Right forelimb (tissue), 1 donor: ENCODE results near the gene DPY30.
"Not testable (repeated sequence)": the region's sequence is repeated elsewhere in the genome, so short reads cannot be mapped to it uniquely, and the experiment has no call there.

Experiments
- DNase-seq: peaks from one replicate; pipeline ENCODE4 v3.0.0-alpha.2; 2018

Gene DPY30

GRCh38 chr2:32039447-32040219, at the start of gene DPY30:
DPY30 (minus strand) TSS chr2:32039805; CDS start chr2:32039456, 349 bp downstream.
- DNase-seq, result peak; percentile 93

DNA sequence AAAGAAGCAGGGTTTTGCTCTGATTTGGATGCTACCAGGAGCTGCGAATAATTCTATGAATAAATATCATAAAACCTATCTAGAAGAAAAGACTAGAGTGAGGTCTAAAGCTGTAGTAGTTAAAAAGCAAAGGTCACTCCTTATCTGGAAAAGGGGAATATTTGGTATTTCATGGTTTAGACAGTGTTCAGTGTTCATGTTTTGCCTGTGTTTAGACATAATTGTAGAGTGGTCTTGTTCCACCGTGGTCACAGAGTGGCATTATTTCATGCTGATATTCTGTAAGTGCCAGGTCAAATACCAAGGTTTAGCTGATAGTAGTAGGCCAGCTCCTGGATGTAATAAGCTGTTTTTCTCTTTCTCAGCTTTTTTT, 34.5 kb upstream of the DPY30 start:
- DNase-seq, result no peak

- DNase-seq, result no peak
Observed at GRCh38 chr2:32067549-32067948, 27.9 kb upstream of the DPY30 start.

GRCh38 chr2:32064713-32065112, 25.1 kb upstream of the DPY30 start:
- no peak for DNase-seq

DNA sequence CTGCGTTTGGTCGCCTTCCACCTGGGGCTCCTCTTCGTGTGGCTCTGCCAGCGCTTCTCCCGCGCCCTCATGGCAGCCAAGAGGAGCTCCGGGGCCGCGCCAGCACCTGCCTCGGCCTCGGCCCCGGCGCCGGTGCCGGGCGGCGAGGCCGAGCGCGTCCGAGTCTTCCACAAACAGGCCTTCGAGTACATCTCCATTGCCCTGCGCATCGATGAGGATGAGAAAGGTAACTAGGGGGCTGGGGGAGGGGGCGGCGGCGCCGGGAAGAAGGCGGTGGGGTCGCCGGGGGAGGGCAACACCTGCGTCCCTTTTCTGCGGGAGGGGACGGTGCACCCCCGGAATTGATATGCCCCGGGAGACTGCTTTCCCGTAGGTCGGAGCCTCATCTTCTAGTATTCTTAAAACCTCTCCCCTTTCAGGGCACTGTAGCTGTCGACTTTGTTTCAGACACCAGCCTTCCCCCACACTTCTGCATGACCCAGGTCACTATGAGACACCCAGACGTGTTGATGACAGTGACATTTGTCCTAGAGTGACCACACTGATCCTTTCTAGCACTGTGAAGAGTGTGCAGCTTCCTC, 24.5 kb upstream of the DPY30 start:
- no peak for DNase-seq

GRCh38 chr2:32063310-32064020, 23.9 kb upstream of the DPY30 start, which contains the start of gene SPAST:
SPAST (plus strand) TSS chr2:32063556; CDS start chr2:32063832, 276 bp downstream.
- peak; percentile 98 for DNase-seq

- DNase-seq, result peak; percentile 55
Observed at GRCh38 chr2:32061973-32062861, 22.6 kb upstream of the DPY30 start.

DNA sequence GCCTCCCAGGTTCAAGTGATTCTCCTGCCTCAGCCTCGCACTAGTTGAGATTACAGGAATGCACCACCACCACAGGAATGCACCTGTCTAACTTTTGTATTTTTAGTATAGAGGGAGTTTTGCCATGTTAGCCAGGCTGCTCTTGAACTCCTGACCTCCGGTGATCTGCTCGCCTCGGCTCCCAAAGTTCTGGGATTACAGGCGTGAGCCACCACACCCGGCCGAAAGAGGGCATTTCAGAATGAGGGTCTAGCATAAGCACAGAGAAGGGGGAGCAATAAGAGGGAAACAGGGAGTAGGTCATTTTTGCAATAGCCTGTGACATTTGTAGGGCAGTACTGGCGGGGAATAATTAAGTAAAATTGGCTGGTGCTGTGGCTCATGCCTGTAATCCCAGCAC, 21.8 kb upstream of the DPY30 start:
- no peak for DNase-seq

DNA sequence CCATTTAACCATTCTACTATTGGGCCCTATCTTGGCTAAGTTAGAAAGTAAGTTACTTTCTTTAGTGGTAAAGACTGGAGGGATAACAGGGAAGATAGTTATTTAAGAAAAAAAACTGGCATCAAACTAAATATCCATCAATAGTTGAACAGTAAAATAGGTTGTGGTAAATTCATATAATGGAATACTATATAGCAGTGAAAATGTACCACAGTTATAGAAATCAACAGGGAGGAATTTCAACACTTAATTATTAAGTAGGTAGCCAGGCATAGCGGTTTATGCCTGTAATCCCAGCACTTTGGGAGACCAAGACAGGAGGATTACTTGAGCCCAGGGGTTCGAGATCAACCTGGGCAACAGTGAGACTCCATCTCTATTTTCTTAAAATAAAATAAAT, 20.7 kb upstream of the DPY30 start:
- no peak for DNase-seq

DNA sequence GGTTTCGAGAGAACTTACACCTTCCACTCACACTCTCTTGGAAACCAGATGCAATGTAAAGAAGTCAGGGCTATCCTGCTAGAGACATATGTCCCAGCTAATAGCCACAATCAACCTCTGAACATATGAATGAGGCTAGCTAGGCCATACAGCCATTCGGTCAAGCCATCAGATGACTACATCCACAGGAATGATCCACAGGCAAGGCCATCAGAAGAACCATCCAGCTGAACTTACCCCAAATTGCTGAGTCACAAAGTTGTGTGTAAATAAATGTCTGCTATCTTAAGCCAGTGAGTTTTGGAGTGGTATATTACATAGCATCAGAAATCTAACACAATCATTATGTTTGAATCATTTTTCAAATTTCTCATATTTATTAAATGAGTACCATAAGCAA, 18.5 kb upstream of the DPY30 start:
- DNase-seq, result no peak

- not testable (repeated sequence) for DNase-seq
Observed at GRCh38 chr2:32054583-32054982, 15.0 kb upstream of the DPY30 start.

DNA sequence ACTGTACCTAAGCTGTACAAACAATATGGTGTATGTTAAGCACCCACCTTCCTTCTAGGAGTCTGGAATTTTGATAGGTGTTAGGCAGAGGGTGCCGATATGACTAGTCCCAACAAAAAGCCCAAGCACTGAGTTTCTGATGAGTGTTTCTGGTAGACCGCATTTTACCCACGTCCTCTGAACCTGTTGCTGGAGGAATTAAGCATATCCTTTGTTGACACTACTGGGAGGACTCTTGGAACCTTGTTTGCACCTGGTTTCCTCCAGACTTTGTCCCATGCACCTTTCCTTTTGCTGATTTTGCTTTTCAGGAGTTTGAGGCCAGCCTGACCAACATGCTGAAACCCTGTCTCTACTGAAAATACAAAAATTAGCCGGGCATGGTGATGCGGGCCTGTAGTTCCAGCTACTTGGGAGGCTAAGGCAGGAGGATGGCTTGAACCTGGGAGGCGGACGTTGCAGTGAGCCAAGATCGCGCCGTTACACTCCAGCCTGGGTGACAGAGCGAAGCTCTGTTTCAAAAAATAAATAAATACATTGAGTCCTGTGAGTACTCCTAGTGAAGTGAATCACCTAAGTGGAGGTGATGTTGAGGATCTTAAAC, 12.3 kb upstream of the DPY30 start:
- no peak for DNase-seq

DNA sequence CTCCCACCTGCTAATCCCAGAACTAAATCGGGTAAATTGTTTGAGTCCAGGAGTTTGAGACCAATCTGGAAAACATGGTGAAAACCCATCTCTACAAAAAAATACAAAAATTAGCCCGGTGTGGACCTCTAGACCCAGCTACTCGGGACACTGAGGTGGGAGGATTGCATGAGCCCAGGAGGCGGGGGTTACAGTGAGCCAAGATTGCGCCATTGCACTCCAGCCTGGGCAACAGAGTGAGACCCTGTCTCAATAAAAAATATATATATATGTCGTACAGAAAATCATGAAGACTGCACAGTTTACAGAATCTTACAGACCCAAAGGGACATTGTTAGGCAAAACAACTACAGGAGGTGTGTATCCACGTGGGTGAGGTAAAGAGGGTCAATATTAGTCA, 4.0 kb upstream of the DPY30 start:
- DNase-seq, result no peak

DNA sequence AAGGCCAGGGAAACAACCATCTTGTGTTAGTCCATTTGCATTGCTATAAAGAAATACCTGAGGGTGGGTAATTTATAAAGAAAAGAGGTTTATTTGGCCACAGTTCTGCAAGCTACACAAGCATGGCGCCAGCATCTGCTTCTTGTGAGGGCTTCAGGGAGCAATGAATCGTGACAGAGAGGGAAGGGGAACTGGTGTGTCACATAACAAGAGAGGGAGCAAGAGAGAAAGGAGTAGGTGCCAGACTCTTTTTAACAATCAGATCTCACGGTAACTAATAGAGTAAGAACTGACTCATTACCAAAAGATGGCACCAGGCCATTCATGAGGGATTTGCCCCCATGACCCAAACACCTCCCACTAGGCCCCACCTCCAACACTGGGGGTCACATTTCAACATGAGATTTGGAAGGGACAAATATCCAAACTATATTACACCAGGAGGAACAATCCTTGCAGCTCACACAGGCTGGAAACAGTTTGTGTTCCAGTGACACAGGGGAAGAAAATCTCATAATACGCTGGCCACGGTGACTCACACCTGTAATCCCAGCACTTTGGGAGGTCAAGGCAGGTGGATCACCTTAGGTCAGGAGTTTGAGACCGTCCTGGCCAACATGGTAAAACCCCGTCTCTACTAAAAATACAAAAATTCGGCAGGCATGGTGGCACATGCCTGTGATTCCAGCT, 5.3 kb downstream of the DPY30 start:
- DNase-seq, result not testable (repeated sequence)

DNA sequence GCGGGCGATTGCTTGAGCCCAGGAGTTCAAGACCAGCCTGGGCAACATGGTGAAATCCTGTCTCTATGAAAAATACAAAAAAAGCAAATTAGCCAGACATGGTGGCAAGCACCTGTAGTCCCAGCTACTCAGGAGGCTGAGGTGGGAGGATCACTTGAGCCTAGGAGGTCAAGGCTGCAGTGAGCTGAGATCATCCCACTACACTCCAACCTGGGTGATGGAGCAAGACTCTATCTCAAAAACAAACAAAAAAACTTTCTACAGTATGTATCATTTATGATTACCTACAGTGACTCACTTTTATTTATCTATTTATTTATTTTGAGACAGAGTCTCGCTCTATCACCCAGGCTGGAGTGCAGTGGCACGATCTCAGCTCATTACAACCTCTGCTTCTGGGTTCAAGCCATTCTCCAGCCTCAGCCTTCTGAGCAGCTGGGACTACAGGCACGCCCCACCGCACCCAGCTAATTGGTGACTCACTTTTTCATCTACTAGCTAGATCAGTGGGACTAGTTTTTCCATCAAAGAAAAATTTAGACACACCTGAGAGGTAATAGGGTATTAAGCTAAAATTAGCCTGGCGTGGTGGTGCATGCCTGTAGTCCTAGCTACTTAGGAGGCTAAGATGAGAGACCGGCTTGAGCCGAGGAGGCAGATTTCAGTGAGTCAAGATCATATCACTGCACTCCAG, 20.7 kb downstream of the DPY30 start:
- DNase-seq, result not testable (repeated sequence)

- no peak for DNase-seq
Observed at GRCh38 chr2:32012872-32013271, 26.7 kb downstream of the DPY30 start.

DNA sequence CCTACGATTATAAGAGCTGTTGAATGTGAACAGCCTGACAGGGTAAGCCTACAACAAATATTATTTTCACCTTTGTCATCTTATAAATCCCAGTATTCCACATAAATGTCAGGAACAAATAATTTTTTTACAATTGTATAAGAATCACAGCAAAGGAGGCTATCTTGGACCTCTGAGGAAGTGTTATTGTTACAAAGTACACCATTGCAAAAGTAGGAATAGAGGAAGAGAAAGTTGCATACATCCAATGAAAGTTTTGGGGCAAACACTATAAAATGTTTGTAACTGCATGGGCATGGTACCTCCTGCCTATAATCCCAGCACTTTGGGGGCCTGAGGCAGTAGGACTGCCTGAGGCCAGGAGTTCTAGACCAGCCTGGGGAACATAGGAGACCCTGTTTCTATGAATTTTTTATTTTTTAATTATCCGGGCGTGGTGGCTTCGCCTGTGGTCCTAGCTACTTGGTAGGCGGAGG, 28.1 kb downstream of the DPY30 start:
- DNase-seq, result no peak

GRCh38 chr2:32010670-32011484, 28.7 kb downstream of the DPY30 start, which contains the start of gene MEMO1:
MEMO1 (minus strand) TSS chr2:32011008; CDS start chr2:32010247, 761 bp downstream.
- peak; percentile 95 for DNase-seq

DNA sequence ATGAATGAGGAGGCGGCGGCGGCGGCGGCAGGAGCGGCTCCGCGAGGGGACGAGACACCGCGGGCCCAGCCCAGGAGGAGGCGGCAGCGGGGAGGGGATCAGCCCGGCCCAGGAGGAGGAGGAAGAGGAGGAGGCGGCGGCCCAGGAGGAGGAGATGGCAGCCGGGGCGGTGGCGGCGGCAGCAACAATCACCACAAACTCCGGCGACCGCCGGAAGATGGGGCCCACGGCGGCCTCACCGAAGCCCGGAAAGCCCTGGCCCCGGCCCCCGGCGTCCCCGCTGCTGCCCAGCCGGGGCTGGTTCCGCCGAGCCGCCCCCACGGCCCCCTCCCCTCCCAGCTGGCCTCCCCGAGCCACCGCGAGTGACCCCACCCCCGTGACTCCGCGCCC, 29.3 kb downstream of the DPY30 start:
- DNase-seq, result not testable (repeated sequence)
